Keratinocyte (primary cell): ENCODE measurements around the gene RNASE7.

ENCODE experiments used
- CTCF ChIP-seq, 3 experiments: IDR thresholded peaks in 1 of 3; conservative IDR thresholded peaks in 1 of 3; optimal IDR thresholded peaks in 1 of 3; 2 replicates in 2 of 3; 3 replicates in 1 of 3; pipeline versions ENCODE3 to v1.5.1; 2011; ENCODE audit warnings: low read length in 3 of 3, mild to moderate bottlenecking in 3 of 3, moderate library complexity in 2 of 3, control low read depth in 1 of 3, inconsistent platforms in 1 of 3; ENCODE audit not compliant: insufficient read depth in 2 of 3; ENCODE audit errors: extremely low read depth in 1 of 3
- EZH2 ChIP-seq: IDR thresholded peaks from one replicate; pipeline ENCODE4 v1.6.1; 2012; ENCODE audit warnings: inconsistent platforms, mild to moderate bottlenecking, low read length, moderate library complexity

- TF ChIP-seq EZH2 (no peak), CTCF (optimal IDR thresholded peaks at IDR 0.05 in 1 of 3, IDR thresholded peaks at IDR 0.05 in 1 of 3, conservative IDR thresholded peaks at IDR 0.05 in 1 of 3; ENCODE audit: extremely low read depth in 1 of 3, insufficient read depth in 2 of 3, low read length in 3 of 3) (no peak)
Observed at GRCh38 chr14:21087294-21088091, 45.3 kb downstream of the RNASE7 start.
